ENCODE results near the gene ITGB1. TPM values are rescaled to one million over a fixed set of nuclear protein-coding genes. Genes with fewer than 3 reads are reported as not detected.

Gene ITGB1
- total and polyA plus RNA-seq, 2 of the 8 experiments (the other 6 are each of a cell fraction or from before 2014, with no cell fraction given): 82.7 to 321 TPM

- no peak for TF ChIP-seq CHD7 (IDR thresholded peaks at IDR 0.05; ENCODE audit: insufficient replicate concordance, low read length)
- no peak for TF ChIP-seq ASH2L (IDR thresholded peaks at IDR 0.05; ENCODE audit: low read length)
- TF ChIP-seq EZH2 (IDR thresholded peaks at IDR 0.05; ENCODE audit: low read depth, low read length, severe bottlenecking): no peak
- TF ChIP-seq RAD21 (IDR thresholded peaks at IDR 0.05 in 1 of 2, conservative IDR thresholded peaks at IDR 0.05 in 1 of 2; ENCODE audit: low read depth in 2 of 2, low read length in 2 of 2): no peak
- TF ChIP-seq SP1 (IDR thresholded peaks at IDR 0.05; ENCODE audit: low read depth, low read length): no peak
- no peak for TF ChIP-seq ATF3 (IDR thresholded peaks at IDR 0.05; ENCODE audit: insufficient read depth, low read depth, low read length)
- no peak for TF ChIP-seq RNF2 (IDR thresholded peaks at IDR 0.05; ENCODE audit: borderline replicate concordance, low read depth, low read length, missing control alignments, poor library complexity, severe bottlenecking)
These were observed 29.1 kb upstream of the ITGB1 start (continued) for GRCh38 chr10:32987172-32987571.

Measured in H1 (cell line).